H1 (cell line): Measurements from ENCODE around the gene MCL1.

Experiments used
- CBX5 ChIP-seq: fragments of 300-800, 300-1000 bp; sonication (generic); IDR thresholded peaks from 2 replicates; pipeline ENCODE4 v1.7.1; 2016; ENCODE audit warnings: antibody characterized with exemption, low read length, low read depth
- CTCF ChIP-seq, 3 experiments: IDR thresholded peaks; 1 replicate in 2 of 3; 2 replicates in 1 of 3; pipeline versions ENCODE4 v1.5.1 to v1.6.1; 2011; ENCODE audit warnings: low read length in 3 of 3, mild to moderate bottlenecking in 3 of 3, inconsistent platforms in 2 of 3, low read depth in 1 of 3, moderate library complexity in 1 of 3; ENCODE audit not compliant: insufficient read depth in 1 of 3; ENCODE audit errors: control extremely low read depth in 1 of 3
- EGR1 ChIP-seq: IDR thresholded peaks from 2 replicates; pipeline ENCODE4 v1.6.1; 2011; ENCODE audit warnings: low read depth, low read length, borderline replicate concordance
- EP300 ChIP-seq, 2 experiments: IDR thresholded peaks; 1 replicate in 1 of 2; 2 replicates in 1 of 2; pipeline ENCODE4 v1.6.1; 2011 to 2012; ENCODE audit warnings: low read depth in 2 of 2, low read length in 2 of 2, mild to moderate bottlenecking in 2 of 2, borderline replicate concordance in 1 of 2, inconsistent platforms in 1 of 2, moderate library complexity in 1 of 2
- EZH2 ChIP-seq: fragments of 200-600 bp; sonication (generic); IDR thresholded peaks from 2 replicates; pipeline ENCODE4 v1.7.1; 2012; ENCODE audit warnings: low read depth, mild to moderate bottlenecking, moderate library complexity, low read length, inconsistent platforms; ENCODE audit not compliant: severe bottlenecking
- GTF2F1 ChIP-seq: IDR thresholded peaks from 2 replicates; pipeline ENCODE4 v1.6.1; 2012; ENCODE audit warnings: low read depth, low read length, improper control_type of control experiment, borderline replicate concordance
- POLR2AphosphoS5 ChIP-seq: IDR thresholded peaks from 2 replicates; pipeline ENCODE4 v1.6.1; 2011; ENCODE audit warnings: low read depth, low read length
- RXRA ChIP-seq: IDR thresholded peaks from 2 replicates; pipeline ENCODE4 v1.6.1; 2011; ENCODE audit warnings: low read depth, mild to moderate bottlenecking, low read length, moderate library complexity; ENCODE audit not compliant: insufficient read depth
- SIN3A ChIP-seq, 2 experiments: IDR thresholded peaks in 1 of 2; conservative IDR thresholded peaks in 1 of 2; 2 replicates each; pipeline ENCODE4 v1.6.1; 2011 to 2012; ENCODE audit warnings: low read length in 2 of 2, improper control_type of control experiment in 1 of 2, low read depth in 1 of 2, mild to moderate bottlenecking in 1 of 2
- TCF12 ChIP-seq: IDR thresholded peaks from 2 replicates; pipeline ENCODE4 v1.6.1; 2011; ENCODE audit warnings: low read depth, mild to moderate bottlenecking, low read length

DNA sequence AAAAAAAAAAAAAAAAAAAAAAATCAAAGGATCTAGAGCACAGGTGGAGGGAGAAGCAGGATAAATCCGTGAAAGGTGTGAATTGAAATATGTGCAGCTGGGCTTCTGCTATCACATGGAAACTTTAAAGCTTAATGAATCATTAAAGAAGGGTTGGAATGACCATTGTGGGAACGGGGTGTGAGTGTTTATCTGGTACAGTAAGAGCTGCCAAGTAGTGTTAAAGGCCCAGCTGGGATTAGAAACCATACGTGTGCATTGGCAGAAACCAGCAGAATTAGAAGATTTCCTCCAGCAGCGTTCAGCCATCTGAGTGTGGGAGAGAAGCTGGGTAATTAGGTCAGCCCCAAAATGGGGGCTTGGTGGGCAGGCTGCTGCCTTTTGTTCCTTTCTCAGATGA, 50.4 kb downstream of the MCL1 start:
- TF ChIP-seq GTF2F1 = no peak
- no peak for TF ChIP-seq RXRA
- no peak for TF ChIP-seq CTCF (IDR thresholded peaks at IDR 0.05; ENCODE audit: control extremely low read depth in 1 of 3, insufficient read depth in 1 of 3, low read depth in 1 of 3, low read length in 3 of 3)
- TF ChIP-seq SIN3A (conservative IDR thresholded peaks at IDR 0.05 in 1 of 2, IDR thresholded peaks at IDR 0.05 in 1 of 2; ENCODE audit: low read depth in 1 of 2, low read length in 2 of 2) = no peak
- TF ChIP-seq EZH2 = no peak
- no peak for TF ChIP-seq POLR2AphosphoS5
- no peak for TF ChIP-seq EGR1
- TF ChIP-seq CBX5 = no peak
- TF ChIP-seq TCF12 = no peak
- TF ChIP-seq EP300 (IDR thresholded peaks at IDR 0.05; ENCODE audit: borderline replicate concordance in 1 of 2, low read depth in 2 of 2, low read length in 2 of 2) = no peak
